ENCODE measurements around the gene TFB1M. TPM values are rescaled to one million over a fixed set of nuclear protein-coding genes. Genes with fewer than 3 reads are reported as not detected.
A peak's percentile ranks its signal among the peaks of the same experiment; 100 is the strongest.
"Not testable (repeated sequence)": the region's sequence is repeated elsewhere in the genome, so short reads cannot be mapped to it uniquely, and the experiment has no call there.

Gene TFB1M
- total and polyA plus RNA-seq, 4 experiments from 2014 or later: 12.6 to 45.7 (median 29.1) TPM

GRCh38 chr6:155340464-155341129 is 26.3 kb upstream of the TFB1M start:
- intact Hi-C loops (cut with micrococcal nuclease): no loop called here
- H3K9me3 ChIP-seq (ENCODE audit: control insufficient read depth in 1 of 2, low read length in 2 of 2): peaks cover 0 to 7% of the 10 kb centered on the region in 2 donors
- H3K36me3 ChIP-seq (ENCODE audit: insufficient read depth, low read length): no peaks in the 10 kb centered on the region
- Mint-ChIP-seq H3K36me3 (peaks cover 4 to 8% of the 10 kb centered on the region in 2 donors), H3K27me3 (peaks cover 0 to 4% of the 10 kb centered on the region in 2 donors), H3K27ac (no peak overlapping the region), H3K4me3 (no peak overlapping the region), H3K9me3 (peaks cover 2 to 31% (median 15%) of the 10 kb centered on the region in 8 donors), H3K4me1 (peaks cover 6 to 16% (median 10%) of the 10 kb centered on the region in 4 donors)
- H3K27ac ChIP-seq (ENCODE audit: low read depth, low read length): no peak overlapping the region
- no peaks in the 10 kb centered on the region for H3K4me1 ChIP-seq (ENCODE audit: insufficient read depth, low read length)
- ChIA-PET CTCF (ENCODE audit: partially characterized antibody) (interaction anchor here (2.0 kb wide), 1 partner anchor 12 kb away, joined by 7 read pairs; no protein-coding TSS in a partner anchor), POLR2A (ENCODE audit: partially characterized antibody) (no interaction called here)
- DNase-seq: no peak
- H3K4me3 ChIP-seq (ENCODE audit: low read length in 2 of 2): no peak overlapping the region
- H3K27me3 ChIP-seq (ENCODE audit: insufficient read depth, low read length): no peaks in the 10 kb centered on the region

GRCh38 chr6:155339929-155340328 is 25.6 kb upstream of the TFB1M start:
- H3K9me3 ChIP-seq (ENCODE audit: control insufficient read depth in 1 of 2, low read length in 2 of 2); POLR2A ChIA-PET (ENCODE audit: partially characterized antibody); H3K36me3 ChIP-seq (ENCODE audit: insufficient read depth, low read length); H3K4me3 ChIP-seq (ENCODE audit: low read length in 2 of 2); H3K36me3 Mint-ChIP-seq; H3K27ac Mint-ChIP-seq; H3K27ac ChIP-seq (ENCODE audit: low read depth, low read length); H3K27me3 ChIP-seq (ENCODE audit: insufficient read depth, low read length); intact Hi-C loops (cut with micrococcal nuclease); H3K27me3 Mint-ChIP-seq; DNase-seq; H3K4me1 ChIP-seq (ENCODE audit: insufficient read depth, low read length): not testable (repeated sequence)
- Mint-ChIP-seq H3K4me1 (peaks cover 6 to 16% (median 10%) of the 10 kb centered on the region in 4 donors), H3K4me3 (peak overlapping the region in 2 of 8 donors; percentile 9 to 20), H3K9me3 (peaks cover 2 to 26% (median 13%) of the 10 kb centered on the region in 8 donors)
- CTCF ChIA-PET (ENCODE audit: partially characterized antibody): interaction anchor here (2.0 kb wide), 1 partner anchor 12 kb away, joined by 7 read pairs; no protein-coding TSS in a partner anchor

GRCh38 chr6:155338237-155338636 is 24.0 kb upstream of the TFB1M start:
- H3K9me3 ChIP-seq (ENCODE audit: control insufficient read depth in 1 of 2, low read length in 2 of 2); H3K36me3 ChIP-seq (ENCODE audit: insufficient read depth, low read length); H3K4me3 ChIP-seq (ENCODE audit: low read length in 2 of 2); H3K27ac ChIP-seq (ENCODE audit: low read depth, low read length); H3K27me3 Mint-ChIP-seq; H3K27me3 ChIP-seq (ENCODE audit: insufficient read depth, low read length); H3K4me1 ChIP-seq (ENCODE audit: insufficient read depth, low read length); intact Hi-C loops (cut with micrococcal nuclease); H3K36me3 Mint-ChIP-seq: not testable (repeated sequence)
- DNase-seq: peak in 1 of 5 donors; percentile 9
- Mint-ChIP-seq H3K4me3 (peak overlapping the region in 2 of 8 donors; percentile 11 to 20), H3K4me1 (peaks cover 13 to 21% (median 16%) of the 10 kb centered on the region in 4 donors), H3K9me3 (peaks cover 2 to 26% (median 13%) of the 10 kb centered on the region in 8 donors), H3K27ac (peak overlapping the region in 2 of 7 donors; percentile 2 to 23)
- CTCF ChIA-PET (ENCODE audit: partially characterized antibody): interaction anchor here (0.9 to 1.0 kb wide), 2 partner anchors 8 to 11 kb away, joined by 3 to 6 read pairs; no protein-coding TSS in a partner anchor
- POLR2A ChIA-PET (ENCODE audit: partially characterized antibody): interaction anchor here (0.6 kb wide), 1 partner anchor 12 kb away, joined by 3 read pairs; no protein-coding TSS in a partner anchor

- H3K27ac Mint-ChIP-seq: peak overlapping the region in 1 of 7 donors; percentile 28
- POLR2A ChIA-PET (ENCODE audit: partially characterized antibody): no interaction called here
- no peak for DNase-seq
- no peaks in the 10 kb centered on the region for H3K27me3 Mint-ChIP-seq
- Histone ChIP-seq H3K4me3 (ENCODE audit: low read length in 2 of 2) (no peak overlapping the region), H3K27me3 (ENCODE audit: insufficient read depth, low read length) (no peaks in the 10 kb centered on the region), H3K27ac (ENCODE audit: low read depth, low read length) (no peak overlapping the region), H3K4me1 (ENCODE audit: insufficient read depth, low read length) (peaks cover 8% of the 10 kb centered on the region), H3K9me3 (ENCODE audit: control insufficient read depth in 1 of 2, low read length in 2 of 2) (peaks cover 0 to 2% of the 10 kb centered on the region in 2 donors), H3K36me3 (ENCODE audit: insufficient read depth, low read length) (no peaks in the 10 kb centered on the region)
- intact Hi-C loops (cut with micrococcal nuclease): no loop called here
- peaks cover 13 to 22% (median 19%) of the 10 kb centered on the region in 4 donors for H3K4me1 Mint-ChIP-seq
- no peak overlapping the region for H3K4me3 Mint-ChIP-seq
- CTCF ChIA-PET (ENCODE audit: partially characterized antibody): no interaction called here
- peaks cover 0 to 16% (median 9%) of the 10 kb centered on the region in 8 donors for H3K9me3 Mint-ChIP-seq
- peaks cover 2 to 3% of the 10 kb centered on the region in 2 donors for H3K36me3 Mint-ChIP-seq
Observed at GRCh38 chr6:155335265-155335664, 21.0 kb upstream of the TFB1M start.

GRCh38 chr6:155334073-155334472 is 19.8 kb upstream of the TFB1M start:
- H3K36me3 Mint-ChIP-seq; H3K4me3 Mint-ChIP-seq; DNase-seq; H3K27ac ChIP-seq (ENCODE audit: low read depth, low read length); H3K4me3 ChIP-seq (ENCODE audit: low read length in 2 of 2); H3K27me3 ChIP-seq (ENCODE audit: insufficient read depth, low read length); POLR2A ChIA-PET (ENCODE audit: partially characterized antibody); H3K36me3 ChIP-seq (ENCODE audit: insufficient read depth, low read length); H3K27me3 Mint-ChIP-seq; H3K9me3 Mint-ChIP-seq; H3K4me1 ChIP-seq (ENCODE audit: insufficient read depth, low read length); H3K9me3 ChIP-seq (ENCODE audit: control insufficient read depth in 1 of 2, low read length in 2 of 2); intact Hi-C loops (cut with micrococcal nuclease): not testable (repeated sequence)
- Mint-ChIP-seq H3K27ac (peak overlapping the region in 1 of 7 donors; percentile 44), H3K4me1 (peaks cover 13 to 20% (median 18%) of the 10 kb centered on the region in 4 donors)
- CTCF ChIA-PET (ENCODE audit: partially characterized antibody): interaction anchor here (0.6 to 0.9 kb wide), 2 partner anchors 10 to 569 kb away, joined by 3 to 4 read pairs; no protein-coding TSS in a partner anchor

GRCh38 chr6:155333414-155333813 is 19.1 kb upstream of the TFB1M start:
- DNase-seq: no peak
- POLR2A ChIA-PET (ENCODE audit: partially characterized antibody): no interaction called here
- H3K4me3 Mint-ChIP-seq: peak overlapping the region in 3 of 8 donors; percentile 17 to 62 (median 57)
- no peak overlapping the region for H3K27ac ChIP-seq (ENCODE audit: low read depth, low read length)
- peaks cover 0 to 6% (median 4%) of the 10 kb centered on the region in 8 donors for H3K9me3 Mint-ChIP-seq
- H3K27me3 ChIP-seq (ENCODE audit: insufficient read depth, low read length): no peaks in the 10 kb centered on the region
- H3K4me1 ChIP-seq (ENCODE audit: insufficient read depth, low read length): peaks cover 8% of the 10 kb centered on the region
- no peak overlapping the region for H3K4me3 ChIP-seq (ENCODE audit: low read length in 2 of 2)
- CTCF ChIA-PET (ENCODE audit: partially characterized antibody): interaction anchor here (0.9 kb wide), 1 partner anchor 10 kb away, joined by 4 read pairs; no protein-coding TSS in a partner anchor
- peak overlapping the region in 5 of 7 donors; percentile 4 to 85 (median 17) for H3K27ac Mint-ChIP-seq
- H3K9me3 ChIP-seq (ENCODE audit: control insufficient read depth in 1 of 2, low read length in 2 of 2): no peaks in the 10 kb centered on the region
- H3K36me3 Mint-ChIP-seq: no peaks in the 10 kb centered on the region
- peaks cover 9 to 16% (median 15%) of the 10 kb centered on the region in 4 donors for H3K4me1 Mint-ChIP-seq
- no peaks in the 10 kb centered on the region for H3K36me3 ChIP-seq (ENCODE audit: insufficient read depth, low read length)
- intact Hi-C loops (cut with micrococcal nuclease): no loop called here
- no peaks in the 10 kb centered on the region for H3K27me3 Mint-ChIP-seq

- POLR2A ChIA-PET (ENCODE audit: partially characterized antibody): no interaction called here
- peaks cover 0 to 4% (median 0%) of the 10 kb centered on the region in 8 donors for H3K9me3 Mint-ChIP-seq
- no peak overlapping the region for H3K27ac Mint-ChIP-seq
- H3K4me3 Mint-ChIP-seq: no peak overlapping the region
- no peak overlapping the region for H3K27ac ChIP-seq (ENCODE audit: low read depth, low read length)
- CTCF ChIA-PET (ENCODE audit: partially characterized antibody): no interaction called here
- H3K4me1 ChIP-seq (ENCODE audit: insufficient read depth, low read length): peaks cover 8% of the 10 kb centered on the region
- H3K27me3 ChIP-seq (ENCODE audit: insufficient read depth, low read length): no peaks in the 10 kb centered on the region
- intact Hi-C loops (cut with micrococcal nuclease): no loop called here
- no peaks in the 10 kb centered on the region for H3K36me3 Mint-ChIP-seq
- DNase-seq: no peak
- no peaks in the 10 kb centered on the region for H3K36me3 ChIP-seq (ENCODE audit: insufficient read depth, low read length)
- no peaks in the 10 kb centered on the region for H3K9me3 ChIP-seq (ENCODE audit: control insufficient read depth in 1 of 2, low read length in 2 of 2)
- no peak overlapping the region for H3K4me3 ChIP-seq (ENCODE audit: low read length in 2 of 2)
- H3K4me1 Mint-ChIP-seq: peaks cover 6 to 15% (median 11%) of the 10 kb centered on the region in 4 donors
- peaks cover 0 to 1% of the 10 kb centered on the region in 2 donors for H3K27me3 Mint-ChIP-seq
Observed at GRCh38 chr6:155330922-155331321, 16.6 kb upstream of the TFB1M start.
